GM19238 (cell line): ENCODE data around the gene POPDC2.
"Not testable (repeated sequence)": the region's sequence is repeated elsewhere in the genome, so short reads cannot be mapped to it uniquely, and the experiment has no call there.

Experiments used
- DNase-seq: peaks from one replicate; pipeline ENCODE4 v3.0.0; 2011; ENCODE audit warnings: low spot score; ENCODE audit not compliant: insufficient read length

Gene POPDC2

GRCh38 chr3:119660474-119661440 lies at the start of gene POPDC2:
TSS of gene POPDC2 (minus strand) at chr3:119660589. CDS start at chr3:119660423, 166 bp downstream.
- no peak for DNase-seq

- no peak for DNase-seq
Observed at GRCh38 chr3:119703820-119704531, 43.6 kb upstream of the POPDC2 start.

- peak; percentile 77 for DNase-seq
Observed at GRCh38 chr3:119702530-119703527, 42.4 kb upstream of the POPDC2 start, which contains the start of gene CFAP91. TSS of gene CFAP91 (plus strand) at chr3:119703022. CDS start at chr3:119703099, 77 bp downstream.

- no peak for DNase-seq
Observed at GRCh38 chr3:119700920-119701734, 40.7 kb upstream of the POPDC2 start.

- peak; percentile 21 for DNase-seq
Observed at GRCh38 chr3:119700269-119700919, 40.0 kb upstream of the POPDC2 start.

GRCh38 chr3:119697394-119697793 lies 37.0 kb upstream of the POPDC2 start:
- DNase-seq = no peak

GRCh38 chr3:119695480-119695879 lies 35.1 kb upstream of the POPDC2 start:
- DNase-seq = no peak

GRCh38 chr3:119690043-119690656 lies 29.8 kb upstream of the POPDC2 start:
- no peak for DNase-seq

- DNase-seq = no peak
Observed at GRCh38 chr3:119683421-119683820, 23.0 kb upstream of the POPDC2 start.

GRCh38 chr3:119681279-119681678 lies 20.9 kb upstream of the POPDC2 start:
- peak; percentile 10 for DNase-seq

- no peak for DNase-seq
Observed at GRCh38 chr3:119679874-119680273, 19.5 kb upstream of the POPDC2 start.

- DNase-seq = not testable (repeated sequence)
Observed at GRCh38 chr3:119678209-119678608, 17.8 kb upstream of the POPDC2 start.

- no peak for DNase-seq
Observed at GRCh38 chr3:119677641-119677934, 17.2 kb upstream of the POPDC2 start.

GRCh38 chr3:119676771-119677640 lies 16.6 kb upstream of the POPDC2 start, which contains the start of gene COX17:
TSS of gene COX17 (minus strand) at chr3:119677406. CDS start at chr3:119677310, 96 bp downstream.
- peak; percentile 84 for DNase-seq

GRCh38 chr3:119676020-119676419 lies 15.6 kb upstream of the POPDC2 start:
- DNase-seq = no peak

GRCh38 chr3:119675188-119675874 lies 14.9 kb upstream of the POPDC2 start:
- DNase-seq = no peak

GRCh38 chr3:119673875-119674274 lies 13.5 kb upstream of the POPDC2 start:
- no peak for DNase-seq

- no peak for DNase-seq
Observed at GRCh38 chr3:119672776-119673175, 12.4 kb upstream of the POPDC2 start.
